Calu3 (cell line): Measurements from ENCODE around the gene AGO4. TPM values are rescaled to one million over a fixed set of nuclear protein-coding genes. Genes with fewer than 3 reads are reported as not detected.

ENCODE experiments used
- BruUV-seq: library from RNA; stranded (reverse); fragments of 400-500 nt; replicated peaks from 2 replicates; lab custom pipeline; 2021; lab: Mats Ljungman, UMichigan
- CTCF ChIA-PET: fragments of 300-600 bp; sonication (Branson Sonifier 250); formaldehyde crosslinking; loops from one replicate; lab custom pipeline; 2022; ENCODE audit warnings: antibody characterized with exemption; lab: Charles Lee
- DNase-seq: peaks from one replicate; pipeline ENCODE4 v3.0.0; 2022
- H3K27ac Mint-ChIP-seq: one replicate; pipeline ENCODE4 v1.8.0; 2022; ENCODE audit warnings: mixed read lengths; ENCODE audit not compliant: unreplicated experiment
- H3K27me3 Mint-ChIP-seq: one replicate; pipeline ENCODE4 v1.8.0; 2022; ENCODE audit warnings: mixed read lengths; ENCODE audit not compliant: unreplicated experiment
- H3K36me3 Mint-ChIP-seq: one replicate; pipeline ENCODE4 v1.8.0; 2022; ENCODE audit warnings: mild to moderate bottlenecking, moderate library complexity, mixed read lengths; ENCODE audit not compliant: insufficient read depth, unreplicated experiment
- H3K4me1 Mint-ChIP-seq: one replicate; pipeline ENCODE4 v1.8.0; 2022; ENCODE audit warnings: mild to moderate bottlenecking, low read depth, mixed read lengths; ENCODE audit not compliant: unreplicated experiment
- H3K4me3 Mint-ChIP-seq: one replicate; pipeline ENCODE4 v1.8.0; 2022; ENCODE audit warnings: mild to moderate bottlenecking, low read depth, moderate library complexity, mixed read lengths; ENCODE audit not compliant: unreplicated experiment
- H3K9me3 Mint-ChIP-seq: one replicate; pipeline ENCODE4 v1.8.0; 2022; ENCODE audit warnings: low read depth, mixed read lengths; ENCODE audit not compliant: unreplicated experiment
- CTCF ChIP-seq: fragments of 200-600 bp; IDR thresholded peaks from one replicate; pipeline ENCODE4 v1.8.0; 2022; ENCODE audit warnings: antibody characterized with exemption; ENCODE audit not compliant: unreplicated experiment
- intact Hi-C: fragments of 100-400 bp; cut with micrococcal nuclease; formaldehyde crosslinking; loops from one replicate; pipeline ENCODE4 v1.10.0; 2022; ENCODE audit not compliant: unreplicated experiment
- total RNA-seq: library from RNA; stranded (reverse); gene quantifications from 2 replicates; pipeline ENCODE4 v1.2.3, GENCODE V29; 2022

Gene AGO4
- total RNA-seq, 1 experiment from 2014 or later = 8.3 TPM

- H3K36me3 Mint-ChIP-seq = no peaks in the 10 kb centered on the region
- TF ChIP-seq CTCF = no peak
- no peak overlapping the region for H3K27ac Mint-ChIP-seq
- intact Hi-C loops = no loop called here
- no peak overlapping the region for H3K4me3 Mint-ChIP-seq
- no TSS peak for BruUV-seq
- DNase-seq = no peak
- no peaks in the 10 kb centered on the region for H3K27me3 Mint-ChIP-seq
- H3K9me3 Mint-ChIP-seq = no peaks in the 10 kb centered on the region
- H3K4me1 Mint-ChIP-seq = no peaks in the 10 kb centered on the region
- CTCF ChIA-PET = no interaction called here
Measured at GRCh38 chr1:35847935-35848565, 40.2 kb downstream of the AGO4 start.

DNA sequence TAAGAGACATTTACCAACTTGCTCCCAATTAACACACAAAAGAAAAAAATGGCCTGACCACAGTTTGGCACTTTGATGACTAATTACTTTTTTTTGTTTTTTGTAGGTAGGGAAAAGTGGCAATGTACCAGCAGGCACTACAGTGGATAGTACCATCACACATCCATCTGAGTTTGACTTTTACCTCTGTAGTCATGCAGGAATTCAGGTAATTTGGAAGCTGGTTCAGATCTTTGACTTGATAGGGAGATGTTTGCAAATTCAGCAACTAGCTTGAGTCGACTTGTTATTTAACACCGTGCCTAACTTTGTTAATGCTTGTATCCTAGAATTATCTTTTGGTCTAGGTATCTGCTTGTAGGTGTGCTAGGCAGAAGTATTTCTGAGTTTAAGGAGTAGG is 42.2 kb downstream of the AGO4 start:
- H3K9me3 Mint-ChIP-seq = no peaks in the 10 kb centered on the region
- H3K27ac Mint-ChIP-seq = no peak overlapping the region
- no peaks in the 10 kb centered on the region for H3K36me3 Mint-ChIP-seq
- H3K4me1 Mint-ChIP-seq = no peaks in the 10 kb centered on the region
- H3K27me3 Mint-ChIP-seq = no peaks in the 10 kb centered on the region
- intact Hi-C loops = no loop called here
- no peak overlapping the region for H3K4me3 Mint-ChIP-seq
- CTCF ChIA-PET = no interaction called here
- no peak for TF ChIP-seq CTCF
- DNase-seq = no peak
- no TSS peak for BruUV-seq

GRCh38 chr1:35850716-35851115 is 42.9 kb downstream of the AGO4 start:
- no peak overlapping the region for H3K27ac Mint-ChIP-seq
- BruUV-seq = no TSS peak
- DNase-seq = no peak
- H3K9me3 Mint-ChIP-seq = no peaks in the 10 kb centered on the region
- no peaks in the 10 kb centered on the region for H3K27me3 Mint-ChIP-seq
- no peaks in the 10 kb centered on the region for H3K36me3 Mint-ChIP-seq
- no peak overlapping the region for H3K4me3 Mint-ChIP-seq
- intact Hi-C loops = no loop called here
- CTCF ChIA-PET = no interaction called here
- no peak for TF ChIP-seq CTCF
- H3K4me1 Mint-ChIP-seq = no peaks in the 10 kb centered on the region

DNA sequence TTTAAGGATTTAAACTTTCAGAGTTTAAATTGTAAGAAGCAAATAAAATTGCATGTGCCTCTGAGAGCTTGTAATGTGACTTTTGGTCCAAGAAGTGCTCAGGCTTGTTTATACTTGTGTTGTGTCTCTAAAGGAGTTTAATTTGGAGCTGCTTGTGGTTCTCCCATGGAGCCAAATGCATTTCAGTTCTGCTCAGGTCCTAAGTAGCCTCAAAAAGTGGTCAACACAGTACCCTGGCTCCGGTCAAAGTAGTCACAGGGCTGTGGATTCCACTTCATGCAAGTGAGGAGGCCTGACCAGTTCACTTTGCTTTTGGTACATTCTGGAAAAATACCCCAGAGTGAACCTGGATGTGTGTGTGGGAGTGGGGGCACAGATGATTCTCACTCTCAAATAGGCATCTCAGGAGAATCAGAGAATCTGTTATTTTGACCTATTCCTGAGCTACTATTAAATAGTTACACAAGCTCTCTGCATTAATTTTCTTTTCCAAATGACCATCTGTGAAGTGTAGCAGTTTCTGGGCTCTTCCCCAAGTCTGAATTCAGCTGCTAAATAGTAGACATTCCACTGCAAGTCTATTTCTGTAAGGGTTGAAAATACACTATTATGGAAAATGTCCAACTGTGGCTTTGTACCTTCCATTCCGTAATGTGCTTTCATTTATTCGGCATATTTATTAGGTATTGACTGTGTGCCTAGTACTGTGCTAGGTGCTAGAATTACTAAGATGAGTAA is 43.5 kb downstream of the AGO4 start:
- H3K36me3 Mint-ChIP-seq = no peaks in the 10 kb centered on the region
- DNase-seq = no peak
- no peaks in the 10 kb centered on the region for H3K27me3 Mint-ChIP-seq
- H3K9me3 Mint-ChIP-seq = no peaks in the 10 kb centered on the region
- H3K4me3 Mint-ChIP-seq = no peak overlapping the region
- TF ChIP-seq CTCF = no peak
- H3K4me1 Mint-ChIP-seq = no peaks in the 10 kb centered on the region
- H3K27ac Mint-ChIP-seq = no peak overlapping the region
- CTCF ChIA-PET = no interaction called here
- BruUV-seq = no TSS peak
- intact Hi-C loops = no loop called here
